GM10248 (cell line): ENCODE measurements around the gene SNAPC4.

Source experiments
- CTCF ChIA-PET: fragments of 300-600 bp; sonication (Branson Sonifier 250); formaldehyde crosslinking; extraction: SDS; loops from one replicate; lab custom pipeline; 2021; ENCODE audit warnings: antibody characterized with exemption; lab: Yijun Ruan, JAX
- POLR2A ChIA-PET: fragments of 350-650 bp; sonication (Branson Sonifier 250); formaldehyde crosslinking; extraction: SDS; loops from one replicate; lab custom pipeline; 2020; ENCODE audit warnings: antibody characterized with exemption; lab: Yijun Ruan, JAX
- DNase-seq: peaks from one replicate; pipeline ENCODE4 v3.0.0; 2012; ENCODE audit errors: extremely low spot score
- TF ChIP-seq, protein P1 (sequence below): IDR thresholded peaks from 2 replicates; pipeline ENCODE4 v1.5.1; 2012; ENCODE audit warnings: mild to moderate bottlenecking, low read depth; ENCODE audit errors: extremely low read depth, missing control alignments, control extremely low read depth

SNAPC4 gene

GRCh38 chr9:136422876-136423275 is 22.9 kb upstream of the SNAPC4 start:
- ChIA-PET CTCF (no interaction called here), POLR2A (no interaction called here)
- DNase-seq = no peak
- TF ChIP-seq, protein P1, sequence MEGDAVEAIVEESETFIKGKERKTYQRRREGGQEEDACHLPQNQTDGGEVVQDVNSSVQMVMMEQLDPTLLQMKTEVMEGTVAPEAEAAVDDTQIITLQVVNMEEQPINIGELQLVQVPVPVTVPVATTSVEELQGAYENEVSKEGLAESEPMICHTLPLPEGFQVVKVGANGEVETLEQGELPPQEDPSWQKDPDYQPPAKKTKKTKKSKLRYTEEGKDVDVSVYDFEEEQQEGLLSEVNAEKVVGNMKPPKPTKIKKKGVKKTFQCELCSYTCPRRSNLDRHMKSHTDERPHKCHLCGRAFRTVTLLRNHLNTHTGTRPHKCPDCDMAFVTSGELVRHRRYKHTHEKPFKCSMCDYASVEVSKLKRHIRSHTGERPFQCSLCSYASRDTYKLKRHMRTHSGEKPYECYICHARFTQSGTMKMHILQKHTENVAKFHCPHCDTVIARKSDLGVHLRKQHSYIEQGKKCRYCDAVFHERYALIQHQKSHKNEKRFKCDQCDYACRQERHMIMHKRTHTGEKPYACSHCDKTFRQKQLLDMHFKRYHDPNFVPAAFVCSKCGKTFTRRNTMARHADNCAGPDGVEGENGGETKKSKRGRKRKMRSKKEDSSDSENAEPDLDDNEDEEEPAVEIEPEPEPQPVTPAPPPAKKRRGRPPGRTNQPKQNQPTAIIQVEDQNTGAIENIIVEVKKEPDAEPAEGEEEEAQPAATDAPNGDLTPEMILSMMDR = no peak

- no peak for DNase-seq
- ChIA-PET CTCF (no interaction called here), POLR2A (no interaction called here)
- TF ChIP-seq, protein P1 = no peak
Measured at GRCh38 chr9:136421791-136422190, 21.8 kb upstream of the SNAPC4 start.

- ChIA-PET CTCF (interaction anchor here (1.1 kb wide), 1 partner anchor 16 kb away, joined by 4 read pairs; no protein-coding TSS in a partner anchor), POLR2A (interaction anchor here (0.5 kb wide), 1 partner anchor 732 kb away, joined by 6 read pairs; no protein-coding TSS in a partner anchor)
- TF ChIP-seq, protein P1 = no peak
Measured at GRCh38 chr9:136419092-136419420, 19.1 kb upstream of the SNAPC4 start.

DNA sequence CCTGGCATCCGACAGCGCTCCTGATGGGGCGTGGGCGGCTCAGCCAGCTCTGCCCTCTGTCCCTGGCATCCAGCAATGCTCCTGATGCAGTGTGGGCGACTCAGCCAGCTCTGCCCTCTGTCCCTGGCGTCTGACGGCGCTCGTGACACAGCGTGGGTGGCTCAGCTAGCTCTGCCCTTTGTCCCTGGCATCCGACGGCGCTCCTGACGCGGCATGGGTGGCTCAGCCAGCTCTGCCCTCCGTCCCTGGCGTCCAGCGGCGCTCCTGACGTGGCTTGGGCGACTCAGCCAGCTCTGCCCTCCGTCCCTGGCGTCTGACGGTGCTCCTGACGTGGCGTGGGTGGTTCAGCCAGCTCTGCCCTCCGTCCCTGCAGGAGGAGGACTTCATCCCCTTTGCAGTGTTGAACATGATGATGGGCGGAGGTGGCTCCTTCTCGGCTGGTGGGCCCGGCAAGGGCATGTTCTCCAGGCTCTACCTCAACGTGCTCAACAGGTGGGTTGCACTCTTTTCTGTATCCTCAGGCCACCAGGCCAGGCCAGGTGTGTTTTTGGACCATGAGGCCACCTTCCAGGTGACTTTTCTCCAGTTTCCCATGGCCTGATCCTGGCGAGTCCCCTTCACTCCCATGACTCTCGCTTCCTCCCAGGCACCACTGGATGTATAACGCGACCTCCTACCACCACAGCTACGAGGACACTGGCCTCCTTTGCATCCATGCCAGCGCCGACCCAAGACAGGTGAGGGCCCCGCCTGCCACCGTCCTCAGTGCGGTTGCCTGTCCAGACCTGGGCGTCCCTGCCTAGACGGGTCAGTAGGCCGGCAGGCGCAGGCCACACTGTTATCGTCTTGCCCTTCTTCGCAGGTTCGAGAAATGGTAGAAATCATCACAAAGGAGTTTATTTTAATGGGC is 18.5 kb upstream of the SNAPC4 start:
- DNase-seq = no peak
- POLR2A ChIA-PET = no interaction called here
- TF ChIP-seq, protein P1 = no peak
- CTCF ChIA-PET = interaction anchor here (1.1 to 1.4 kb wide), 3 partner anchors 17 to 22 kb away, joined by 3 to 4 read pairs (median 3); no protein-coding TSS in a partner anchor

More at GRCh38 chr9:136419092-136419420, 19.1 kb upstream of the SNAPC4 start:
- no peak for DNase-seq

- TF ChIP-seq, protein P1 = no peak
- DNase-seq = no peak
- ChIA-PET POLR2A (no interaction called here), CTCF (interaction anchor here (1.3 kb wide), 1 partner anchor 24 kb away, joined by 3 read pairs; no protein-coding TSS in a partner anchor)
Measured at GRCh38 chr9:136416914-136417313, 16.9 kb upstream of the SNAPC4 start.

DNA sequence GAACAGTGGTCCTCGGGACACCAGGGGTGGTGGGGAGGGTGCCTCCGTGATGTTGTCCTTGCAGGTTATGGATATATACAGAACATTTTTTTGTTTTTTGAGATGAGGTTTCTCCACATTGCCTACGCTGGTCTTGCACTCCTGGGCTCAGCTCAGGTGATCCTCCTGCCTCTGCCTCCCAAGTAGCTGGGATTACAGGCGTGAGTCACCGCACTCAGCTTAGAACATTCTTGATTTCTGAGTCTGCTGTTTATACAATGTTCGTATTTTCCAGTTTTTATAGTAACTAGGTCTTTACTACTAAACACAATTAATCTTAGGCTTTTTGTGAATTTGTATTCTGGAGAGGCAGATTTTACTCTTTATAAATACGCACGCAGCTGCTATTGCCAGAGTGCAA is 16.5 kb upstream of the SNAPC4 start:
- no peak for DNase-seq
- TF ChIP-seq, protein P1 = no peak
- POLR2A ChIA-PET = no interaction called here
- CTCF ChIA-PET = no interaction called here
